ENCODE results near the gene SRRM2. TPM values are rescaled to one million over a fixed set of nuclear protein-coding genes. Genes with fewer than 3 reads are reported as not detected.

SRRM2 gene
- total RNA-seq, 2 experiments from 2014 or later, result 460 to 507 TPM

DNA sequence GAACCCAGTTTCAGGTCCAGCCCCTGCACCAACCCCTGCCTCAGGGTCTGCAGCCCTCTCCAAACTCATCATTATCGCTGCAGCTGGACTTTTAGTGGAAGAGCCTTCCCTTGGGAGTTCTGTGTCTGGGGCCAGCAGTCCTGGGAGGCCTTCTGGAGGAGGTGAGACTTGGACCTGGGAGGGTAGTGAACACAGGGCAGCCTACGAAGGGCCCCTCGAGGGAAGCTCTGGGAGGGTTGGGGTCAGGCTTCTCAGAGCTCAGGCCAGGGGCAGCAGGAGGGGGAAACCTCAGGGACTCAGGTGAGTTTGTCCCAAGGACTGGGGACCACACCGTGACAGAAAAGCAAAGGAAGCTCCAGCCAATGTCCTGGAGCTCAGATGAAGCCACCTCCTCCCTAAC, 11.3 kb upstream of the SRRM2 start:
- H3K36me3 Mint-ChIP-seq, result no peaks in the 10 kb centered on the region
- H3K9me3 Mint-ChIP-seq, result no peaks in the 10 kb centered on the region
- H3K27me3 Mint-ChIP-seq, result no peaks in the 10 kb centered on the region
- no peak overlapping the region for H3K4me3 Mint-ChIP-seq
- no peak for DNase-seq
- H3K4me1 Mint-ChIP-seq, result no peaks in the 10 kb centered on the region
- no peak overlapping the region for H3K27ac Mint-ChIP-seq

DNA sequence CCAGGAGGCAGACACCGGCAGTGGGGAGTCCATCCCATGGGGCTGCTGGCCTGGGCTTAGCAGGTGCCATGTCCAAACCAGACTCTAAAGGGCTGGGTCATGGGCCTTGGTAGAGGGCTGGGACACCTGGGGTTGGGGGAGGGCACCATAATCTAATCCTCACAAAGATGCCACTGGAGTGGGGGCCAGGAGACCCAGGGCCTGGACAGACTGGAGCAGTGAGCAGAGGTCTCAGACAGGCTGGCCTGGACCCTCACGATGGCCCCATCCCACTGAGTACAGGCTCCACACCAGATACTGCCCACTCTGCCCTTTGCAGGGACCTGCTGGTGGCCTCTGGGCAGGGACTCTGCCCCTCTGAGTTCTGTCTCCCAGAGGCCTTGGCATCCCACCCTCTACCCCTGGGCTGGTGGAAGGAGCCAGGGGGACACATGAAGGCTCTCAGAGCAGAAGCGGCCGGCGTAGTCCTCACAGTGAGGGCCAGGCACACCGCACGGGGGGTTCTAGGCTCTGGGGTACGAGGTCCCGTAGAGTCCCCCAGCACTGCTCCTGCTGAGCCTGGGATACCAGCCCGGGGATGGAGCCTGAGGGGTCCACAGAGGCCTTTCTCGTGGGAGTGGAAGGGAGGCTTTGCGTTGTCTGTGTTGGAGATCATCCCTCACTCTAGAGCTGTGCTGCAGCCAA, 10.0 kb upstream of the SRRM2 start:
- H3K27ac Mint-ChIP-seq, result no peak overlapping the region
- DNase-seq, result no peak
- no peaks in the 10 kb centered on the region for H3K36me3 Mint-ChIP-seq

DNA sequence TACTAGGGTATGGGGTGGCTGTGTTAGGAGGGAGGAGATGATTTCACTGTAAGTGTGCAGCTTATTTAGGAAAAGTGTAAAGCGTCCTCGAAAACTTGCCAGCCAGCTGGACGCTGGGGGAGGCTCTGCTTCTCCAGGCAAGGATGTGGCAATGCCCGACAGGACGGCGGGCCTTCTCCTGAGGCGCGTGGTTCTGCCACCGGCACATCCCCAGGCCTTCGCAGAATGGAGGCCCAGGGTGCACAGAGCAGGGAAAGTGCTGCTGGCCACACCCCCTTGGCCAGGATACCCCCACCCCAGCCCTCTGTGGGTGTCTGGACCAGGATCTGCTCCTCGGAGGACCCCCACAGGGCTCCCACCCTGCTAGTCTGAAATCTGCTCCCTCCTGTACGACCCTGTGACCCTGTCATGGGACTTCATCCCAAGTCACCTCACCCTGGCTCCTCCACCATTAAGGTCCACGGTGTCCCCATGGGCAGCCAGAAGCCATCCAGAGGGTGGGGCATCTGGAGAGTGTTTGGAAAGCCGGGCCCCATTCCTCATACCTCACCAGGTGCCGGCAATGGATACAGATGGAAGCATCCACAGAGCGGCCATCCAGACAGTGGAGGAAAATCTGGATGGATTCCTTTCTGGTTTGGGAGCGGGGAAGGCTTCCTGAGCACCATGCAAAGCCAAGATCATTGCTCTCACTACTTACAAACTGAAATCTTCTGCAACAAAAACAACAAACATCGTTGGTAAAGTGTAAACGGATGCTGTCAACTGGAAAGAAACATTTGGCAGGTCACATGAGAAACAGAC, 9.2 kb upstream of the SRRM2 start:
- Mint-ChIP-seq H3K27ac (no peak overlapping the region), H3K27me3 (no peaks in the 10 kb centered on the region), H3K9me3 (no peaks in the 10 kb centered on the region), H3K36me3 (no peaks in the 10 kb centered on the region), H3K4me3 (no peak overlapping the region), H3K4me1 (no peaks in the 10 kb centered on the region)
- DNase-seq, result no peak

More for the DNA sequence above, 10.0 kb upstream of the SRRM2 start:
- H3K4me3 Mint-ChIP-seq, result no peak overlapping the region
- H3K9me3 Mint-ChIP-seq, result no peaks in the 10 kb centered on the region
- no peaks in the 10 kb centered on the region for H3K4me1 Mint-ChIP-seq
- H3K27me3 Mint-ChIP-seq, result no peaks in the 10 kb centered on the region

DNA sequence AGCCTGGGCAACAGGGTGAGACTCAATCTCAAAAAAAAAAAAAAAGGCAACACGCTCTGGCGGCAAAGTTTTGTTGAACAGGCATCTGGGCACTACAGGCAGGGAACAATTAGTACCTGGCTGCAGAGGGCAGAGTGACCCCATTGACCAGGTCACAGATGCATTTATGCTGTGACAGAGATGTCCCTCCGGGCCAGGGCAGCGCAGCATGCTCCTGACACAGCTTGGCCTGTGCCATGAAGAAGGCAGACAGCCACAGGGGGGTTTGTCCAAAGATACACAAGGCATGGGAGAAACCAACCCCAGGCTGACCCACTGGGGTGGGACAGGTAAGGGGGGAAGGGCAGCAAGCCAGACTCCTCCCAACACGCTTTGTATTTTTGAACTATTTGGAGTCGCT, 7.7 kb upstream of the SRRM2 start:
- H3K27me3 Mint-ChIP-seq, result no peaks in the 10 kb centered on the region
- H3K27ac Mint-ChIP-seq, result no peak overlapping the region
- DNase-seq, result no peak
- no peaks in the 10 kb centered on the region for H3K36me3 Mint-ChIP-seq
- H3K4me1 Mint-ChIP-seq, result no peaks in the 10 kb centered on the region
- H3K4me3 Mint-ChIP-seq, result no peak overlapping the region
- no peaks in the 10 kb centered on the region for H3K9me3 Mint-ChIP-seq

DNA sequence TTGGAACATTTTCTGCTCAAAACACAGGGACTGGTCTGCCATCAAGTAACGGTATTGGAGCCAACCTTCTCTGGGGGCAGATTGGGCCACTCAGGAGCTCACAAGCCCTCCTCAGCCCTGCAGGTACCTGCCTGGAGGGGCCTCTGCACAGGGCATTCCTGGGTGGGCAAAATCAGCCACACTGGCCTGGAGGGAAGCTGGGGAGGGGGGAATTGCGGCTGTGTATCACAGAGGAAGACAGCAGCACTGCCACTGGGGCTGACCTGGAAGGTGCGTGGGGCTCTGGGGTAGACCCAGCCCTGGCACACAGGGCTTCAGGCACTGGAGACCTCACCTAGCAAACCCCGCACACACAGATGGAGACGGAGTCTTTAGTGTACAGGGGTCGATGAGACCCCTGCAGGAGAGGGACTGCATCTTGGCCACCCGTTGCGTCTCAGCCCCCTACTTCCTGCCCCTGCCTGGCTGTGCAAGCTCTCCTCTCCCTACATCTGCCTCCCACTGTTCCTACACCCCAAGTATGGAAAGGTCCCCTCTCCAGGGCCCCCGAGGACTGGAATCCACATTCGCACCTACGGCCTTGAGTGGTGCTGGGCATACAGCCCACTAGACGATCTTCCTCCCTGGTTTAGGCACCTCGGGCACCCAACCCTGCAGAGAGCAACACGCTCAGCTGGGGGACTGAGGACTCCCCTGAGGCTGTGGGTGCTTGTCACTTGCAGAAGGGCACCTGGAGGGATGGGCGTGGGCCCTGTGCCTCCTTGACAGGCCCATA, 7.1 kb upstream of the SRRM2 start:
- Mint-ChIP-seq H3K27me3 (no peaks in the 10 kb centered on the region), H3K36me3 (peaks cover 3% of the 10 kb centered on the region), H3K4me1 (peaks cover 3% of the 10 kb centered on the region), H3K27ac (no peak overlapping the region), H3K9me3 (no peaks in the 10 kb centered on the region), H3K4me3 (no peak overlapping the region)
- no peak for DNase-seq

DNA sequence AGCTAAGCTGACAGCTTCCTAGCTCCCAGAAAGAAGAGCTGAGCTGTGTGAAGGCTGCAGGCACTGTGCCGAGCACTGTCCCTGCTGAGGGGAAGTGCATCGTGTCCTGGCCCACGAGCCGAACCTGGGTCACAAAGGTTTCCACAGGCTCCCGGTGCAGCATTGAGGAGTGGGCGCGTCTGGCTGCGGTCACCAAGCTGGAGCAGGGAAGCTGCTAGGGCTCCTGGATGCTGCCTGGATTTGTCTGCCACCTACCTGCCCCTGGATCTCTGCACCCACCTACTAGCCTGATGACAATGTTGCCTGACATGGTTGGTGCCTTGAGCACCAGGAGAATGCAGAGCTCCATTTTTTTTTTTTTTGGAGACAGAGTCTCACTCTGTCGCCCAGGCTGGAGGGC, 6.5 kb upstream of the SRRM2 start:
- H3K27ac Mint-ChIP-seq, result no peak overlapping the region
- no peaks in the 10 kb centered on the region for H3K27me3 Mint-ChIP-seq
- DNase-seq, result no peak
- H3K4me1 Mint-ChIP-seq, result peaks cover 7% of the 10 kb centered on the region
- H3K9me3 Mint-ChIP-seq, result no peaks in the 10 kb centered on the region
- peaks cover 7% of the 10 kb centered on the region for H3K36me3 Mint-ChIP-seq
- H3K4me3 Mint-ChIP-seq, result no peak overlapping the region

DNA sequence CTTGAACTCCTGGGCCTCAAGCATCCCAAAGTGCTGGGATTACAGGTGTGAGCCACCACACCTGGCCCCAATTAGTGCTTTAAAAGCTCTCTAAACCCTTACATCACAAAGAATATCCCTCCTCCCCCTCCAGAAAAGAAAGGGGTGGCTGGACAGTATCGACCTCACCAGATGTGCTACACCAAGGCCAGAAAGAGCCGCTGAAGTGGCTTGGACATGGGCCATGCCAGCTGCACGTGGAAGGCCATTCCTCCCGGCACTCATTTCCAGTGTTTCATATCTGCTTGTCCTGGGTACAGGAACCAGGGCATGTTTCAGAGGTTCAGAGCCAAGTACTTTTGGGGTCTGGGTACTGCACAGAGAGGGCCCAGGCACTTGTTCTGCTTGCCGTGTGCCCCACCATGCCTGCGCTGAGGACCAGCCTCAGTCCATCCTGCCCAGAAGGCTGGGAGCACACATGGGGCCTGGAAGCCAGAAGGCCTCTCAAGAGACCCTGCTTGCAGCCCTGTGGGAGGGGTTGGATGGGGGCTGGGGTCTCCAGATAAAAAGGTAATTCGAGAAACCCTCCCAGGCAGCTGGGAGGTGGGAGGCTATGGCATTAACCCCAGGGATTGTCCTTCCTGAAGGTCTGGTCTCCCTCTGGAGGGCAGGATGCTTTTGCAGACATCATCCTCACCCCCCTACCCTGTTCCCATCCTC, 3.5 kb upstream of the SRRM2 start:
- no peaks in the 10 kb centered on the region for H3K27me3 Mint-ChIP-seq
- peaks cover 25% of the 10 kb centered on the region for H3K36me3 Mint-ChIP-seq
- H3K27ac Mint-ChIP-seq, result no peak overlapping the region
- H3K4me1 Mint-ChIP-seq, result peaks cover 14% of the 10 kb centered on the region
- peaks cover 3% of the 10 kb centered on the region for H3K9me3 Mint-ChIP-seq
- DNase-seq, result no peak
- no peak overlapping the region for H3K4me3 Mint-ChIP-seq

DNA sequence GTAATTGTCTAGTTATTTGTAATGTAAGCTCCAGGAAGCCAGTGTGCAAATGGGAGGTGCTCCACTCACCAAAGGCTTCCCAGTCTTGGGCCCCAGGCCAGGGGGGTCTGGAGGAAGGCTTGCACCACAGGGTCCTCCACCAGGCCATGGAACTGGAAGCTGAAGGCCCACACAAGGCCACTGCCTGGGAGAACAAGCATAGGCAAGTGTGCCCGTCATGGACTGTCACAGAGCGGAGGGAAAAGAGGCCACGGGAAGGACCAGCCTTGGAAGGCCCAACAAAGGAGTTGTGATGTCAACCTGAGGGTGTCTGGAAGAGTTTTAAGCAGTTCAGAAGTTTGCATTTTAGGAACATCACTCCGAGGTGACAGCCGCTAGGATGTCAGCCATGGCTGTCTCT, 3.0 kb upstream of the SRRM2 start:
- H3K36me3 Mint-ChIP-seq, result peaks cover 31% of the 10 kb centered on the region
- H3K27ac Mint-ChIP-seq, result no peak overlapping the region
- DNase-seq, result no peak
- H3K9me3 Mint-ChIP-seq, result peaks cover 3% of the 10 kb centered on the region
- H3K27me3 Mint-ChIP-seq, result no peaks in the 10 kb centered on the region
- H3K4me3 Mint-ChIP-seq, result no peak overlapping the region
- H3K4me1 Mint-ChIP-seq, result peaks cover 20% of the 10 kb centered on the region

DNA sequence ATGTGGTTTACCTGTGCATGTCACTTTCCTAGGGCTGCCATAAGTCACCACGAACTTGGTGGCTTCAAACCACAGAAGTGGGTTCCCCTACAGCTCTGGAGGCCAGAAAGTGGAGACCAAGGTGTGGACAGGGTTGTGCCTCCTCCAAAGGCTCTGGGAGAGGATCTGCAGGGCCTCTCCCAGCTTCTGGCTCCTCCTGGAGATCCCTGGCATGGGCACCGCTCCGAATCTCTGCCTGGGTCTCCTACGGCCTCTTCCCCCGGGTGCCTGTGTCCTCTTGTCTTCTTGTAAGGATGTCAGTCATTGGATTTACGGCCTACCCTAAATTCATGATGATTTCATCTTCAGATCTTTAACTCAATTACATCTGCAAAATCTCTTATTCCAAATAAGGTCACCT, 2.5 kb upstream of the SRRM2 start:
- peaks cover 3% of the 10 kb centered on the region for H3K9me3 Mint-ChIP-seq
- DNase-seq, result no peak
- H3K4me3 Mint-ChIP-seq, result no peak overlapping the region
- peaks cover 24% of the 10 kb centered on the region for H3K4me1 Mint-ChIP-seq
- H3K27me3 Mint-ChIP-seq, result no peaks in the 10 kb centered on the region
- H3K27ac Mint-ChIP-seq, result no peak overlapping the region
- peaks cover 35% of the 10 kb centered on the region for H3K36me3 Mint-ChIP-seq

DNA sequence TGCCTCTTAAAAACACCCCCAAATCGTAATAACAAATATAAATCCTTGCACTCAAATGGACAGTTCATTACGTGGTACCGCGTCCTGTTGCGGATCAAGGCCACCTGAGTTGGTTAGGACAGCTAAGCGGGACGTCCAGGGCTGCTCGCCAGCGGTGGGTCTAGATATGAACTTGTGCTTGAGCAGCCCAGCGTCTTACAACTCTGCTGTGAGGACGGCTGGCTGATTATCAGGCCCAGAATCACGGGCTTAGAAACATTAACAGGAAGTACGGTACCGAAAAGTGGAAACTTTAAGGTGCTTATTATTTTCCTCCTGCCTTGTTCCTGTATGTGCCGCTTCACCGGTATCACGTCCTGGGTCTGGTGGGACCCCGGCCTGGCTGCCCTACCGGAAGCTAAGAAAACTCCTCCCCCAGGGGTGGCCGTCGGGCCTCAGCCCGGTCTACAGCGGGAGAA, 832 bp upstream of the SRRM2 start:
- Mint-ChIP-seq H3K27me3 (no peaks in the 10 kb centered on the region), H3K4me1 (peaks cover 38% of the 10 kb centered on the region), H3K27ac (peak overlapping the region; percentile 98), H3K9me3 (peaks cover 3% of the 10 kb centered on the region), H3K4me3 (peak overlapping the region; percentile 94), H3K36me3 (peaks cover 51% of the 10 kb centered on the region)
- DNase-seq, result no peak

DNA sequence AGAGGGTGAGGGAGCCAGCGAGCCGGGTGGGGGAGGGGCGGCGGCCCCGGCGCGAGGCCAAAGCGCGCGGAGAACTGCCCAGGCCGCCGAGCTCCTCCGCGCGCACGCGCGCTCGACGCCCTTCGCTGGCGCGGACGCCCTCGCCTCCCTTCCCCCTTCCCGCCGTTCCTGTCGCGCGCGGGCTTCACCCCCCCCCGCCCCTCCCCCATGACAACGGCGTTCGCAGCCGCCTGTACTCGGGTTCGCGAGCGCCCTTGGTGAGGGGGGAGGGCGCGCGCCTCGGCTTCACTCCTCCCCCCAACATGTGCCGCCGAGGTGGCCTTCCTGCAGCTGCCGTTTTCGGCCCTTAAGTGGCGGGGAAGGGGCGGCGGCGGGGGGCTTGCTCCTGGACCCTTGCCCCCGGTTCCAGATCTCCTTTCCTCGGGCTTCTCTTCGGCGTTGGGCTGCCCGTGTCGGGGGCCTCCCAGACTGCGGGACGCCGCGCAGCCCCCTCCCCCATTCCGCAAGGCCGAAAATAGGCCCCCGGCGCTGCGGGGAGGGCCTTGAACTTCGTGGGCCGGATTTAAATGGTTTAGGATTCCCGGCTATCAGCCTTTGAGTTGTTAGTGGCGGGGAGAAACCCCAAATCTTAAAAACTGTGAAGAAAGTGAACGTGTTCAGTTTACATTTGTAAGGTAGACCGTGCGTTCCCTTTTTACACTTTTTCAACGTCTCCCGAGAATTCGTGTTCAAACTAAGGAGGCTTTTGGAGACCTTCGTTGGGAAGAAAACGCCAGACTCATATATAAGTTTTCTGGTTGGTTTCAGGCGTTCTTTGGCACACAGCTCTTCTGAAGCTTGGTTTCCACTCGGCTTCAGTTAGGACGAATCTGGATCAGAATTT, 653 bp downstream of the SRRM2 start:
- peak overlapping the region; percentile 98 for H3K27ac Mint-ChIP-seq
- H3K4me1 Mint-ChIP-seq, result peaks cover 47% of the 10 kb centered on the region
- H3K9me3 Mint-ChIP-seq, result peaks cover 3% of the 10 kb centered on the region
- no peaks in the 10 kb centered on the region for H3K27me3 Mint-ChIP-seq
- H3K4me3 Mint-ChIP-seq, result peak overlapping the region; percentile 94
- peak; percentile 84 for DNase-seq
- peaks cover 64% of the 10 kb centered on the region for H3K36me3 Mint-ChIP-seq

DNA sequence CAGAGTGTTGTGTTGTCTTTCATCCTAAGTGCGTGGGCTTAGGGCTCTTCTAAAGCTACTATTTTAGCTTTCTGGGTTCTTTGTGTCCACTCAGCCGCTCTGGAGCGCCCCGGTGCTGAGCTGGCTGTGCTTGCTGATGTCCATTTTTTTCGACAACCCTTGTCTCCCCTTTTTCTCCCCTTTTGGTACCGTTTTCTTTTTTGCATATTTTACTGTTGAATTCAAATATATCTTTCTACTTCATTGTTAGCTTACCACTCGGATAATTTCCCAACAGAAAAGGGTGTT, 1.2 kb downstream of the SRRM2 start:
- no peak for DNase-seq
- no peaks in the 10 kb centered on the region for H3K27me3 Mint-ChIP-seq
- peaks cover 52% of the 10 kb centered on the region for H3K4me1 Mint-ChIP-seq
- H3K36me3 Mint-ChIP-seq, result peaks cover 68% of the 10 kb centered on the region
- H3K9me3 Mint-ChIP-seq, result peaks cover 3% of the 10 kb centered on the region
- H3K27ac Mint-ChIP-seq, result peak overlapping the region; percentile 94
- H3K4me3 Mint-ChIP-seq, result peak overlapping the region; percentile 94

DNA sequence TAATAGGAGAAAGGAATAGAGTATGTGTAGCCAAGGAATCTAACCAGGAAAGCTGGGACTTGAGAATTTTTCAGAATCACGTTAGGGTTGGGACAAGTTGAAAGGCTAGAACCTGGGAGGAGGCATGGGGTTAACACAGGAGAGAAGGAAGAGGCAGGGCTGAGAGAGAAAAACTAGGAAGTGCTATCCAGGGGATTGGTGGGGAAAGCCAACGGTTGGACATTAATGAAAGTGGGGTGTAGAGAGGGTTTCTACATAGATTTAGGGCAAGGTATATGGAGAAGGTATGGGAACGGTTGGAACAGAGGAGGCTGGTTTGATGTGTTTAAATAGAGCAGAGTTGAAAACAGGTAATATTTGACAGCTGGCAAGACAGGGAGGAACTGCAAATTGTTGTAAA, 2.7 kb downstream of the SRRM2 start:
- H3K4me3 Mint-ChIP-seq, result peak overlapping the region; percentile 94
- H3K4me1 Mint-ChIP-seq, result peaks cover 59% of the 10 kb centered on the region
- no peak for DNase-seq
- H3K27me3 Mint-ChIP-seq, result no peaks in the 10 kb centered on the region
- peaks cover 3% of the 10 kb centered on the region for H3K9me3 Mint-ChIP-seq
- H3K36me3 Mint-ChIP-seq, result peaks cover 78% of the 10 kb centered on the region
- peak overlapping the region; percentile 81 for H3K27ac Mint-ChIP-seq
